Activated T-cell treated with anti-CD3 and anti-CD28 coated beads for 48 hours (primary cell): ENCODE measurements around the gene RUFY2.
"Not testable (repeated sequence)": the region's sequence is repeated elsewhere in the genome, so short reads cannot be mapped to it uniquely, and the experiment has no call there.

Experiments
- DNase-seq: peaks from one replicate; pipeline ENCODE4 v3.0.0-alpha.2; 2020; ENCODE audit warnings: low read depth

The RUFY2 gene

GRCh38 chr10:68327889-68328786 is 78.9 kb downstream of the RUFY2 start:
- no peak for DNase-seq

- DNase-seq = not testable (repeated sequence)
Measured at GRCh38 chr10:68324396-68324795, 82.7 kb downstream of the RUFY2 start.

GRCh38 chr10:68318331-68319059 is 88.6 kb downstream of the RUFY2 start:
- no peak for DNase-seq

- DNase-seq = no peak
Measured at GRCh38 chr10:68315582-68315981, 91.5 kb downstream of the RUFY2 start.

GRCh38 chr10:68314930-68315329 is 92.1 kb downstream of the RUFY2 start:
- not testable (repeated sequence) for DNase-seq

GRCh38 chr10:68310531-68310930 is 96.5 kb downstream of the RUFY2 start:
- DNase-seq = no peak

- no peak for DNase-seq
Measured at GRCh38 chr10:68305854-68306253, 101.2 kb downstream of the RUFY2 start.

- no peak for DNase-seq
Measured at GRCh38 chr10:68303849-68304412, 103.1 kb downstream of the RUFY2 start.

- no peak for DNase-seq
Measured at GRCh38 chr10:68302871-68303270, 104.2 kb downstream of the RUFY2 start.

- no peak for DNase-seq
Measured at GRCh38 chr10:68302503-68302823, 104.6 kb downstream of the RUFY2 start.

GRCh38 chr10:68301790-68302502 is 105.1 kb downstream of the RUFY2 start:
- no peak for DNase-seq

GRCh38 chr10:68301301-68301700 is 105.8 kb downstream of the RUFY2 start:
- DNase-seq = no peak

GRCh38 chr10:68296843-68297663 is 110.0 kb downstream of the RUFY2 start:
- no peak for DNase-seq
